K562 (cell line): ENCODE data around the gene CCDC178.

Experiments used
- CTCF ChIP-seq, 3 experiments: IDR thresholded peaks in 2 of 3; conservative IDR thresholded peaks in 1 of 3; 2 replicates each; pipeline ENCODE4 v1.5.1; 2011 to 2012; ENCODE audit warnings: low read length in 3 of 3, mild to moderate bottlenecking in 3 of 3, control low read depth in 2 of 3, improper control_type of control experiment in 1 of 3, inconsistent platforms in 1 of 3, low read depth in 1 of 3, mixed read lengths in 1 of 3, moderate library complexity in 1 of 3; ENCODE audit not compliant: insufficient read depth in 2 of 3
- MTA2 ChIP-seq: fragments of 450-650 bp; IDR thresholded peaks from 2 replicates; pipeline ENCODE4 v1.6.1; 2016; ENCODE audit warnings: low read depth
- REST ChIP-seq, 2 experiments: fragments of 450-650 bp; formaldehyde crosslinking in 1 of 2; IDR thresholded peaks; 2 replicates each; pipeline versions ENCODE4 v1.4.0 to v1.6.1; 2014 to 2020; ENCODE audit warnings: mild to moderate bottlenecking in 2 of 2, borderline replicate concordance in 1 of 2, low read depth in 1 of 2

GRCh38 chr18:33135951-33136660, 304.4 kb downstream of the CCDC178 start:
- no peak for TF ChIP-seq REST (IDR thresholded peaks at IDR 0.05; ENCODE audit: borderline replicate concordance)
- TF ChIP-seq REST (CRISPR knock-in tag; IDR thresholded peaks at IDR 0.05; ENCODE audit: low read depth): no peak
- no peak for TF ChIP-seq CTCF (IDR thresholded peaks at IDR 0.05 in 2 of 3, conservative IDR thresholded peaks at IDR 0.05 in 1 of 3; ENCODE audit: insufficient read depth in 2 of 3, low read depth in 1 of 3, low read length in 3 of 3)
- no peak for TF ChIP-seq MTA2
